Measurements from ENCODE around the gene RNASE1. TPM values are rescaled to one million over a fixed set of nuclear protein-coding genes. Genes with fewer than 3 reads are reported as not detected.
"Not testable (repeated sequence)": the region's sequence is repeated elsewhere in the genome, so short reads cannot be mapped to it uniquely, and the experiment has no call there.

The RNASE1 gene
- 38.5 TPM for total RNA-seq

DNA sequence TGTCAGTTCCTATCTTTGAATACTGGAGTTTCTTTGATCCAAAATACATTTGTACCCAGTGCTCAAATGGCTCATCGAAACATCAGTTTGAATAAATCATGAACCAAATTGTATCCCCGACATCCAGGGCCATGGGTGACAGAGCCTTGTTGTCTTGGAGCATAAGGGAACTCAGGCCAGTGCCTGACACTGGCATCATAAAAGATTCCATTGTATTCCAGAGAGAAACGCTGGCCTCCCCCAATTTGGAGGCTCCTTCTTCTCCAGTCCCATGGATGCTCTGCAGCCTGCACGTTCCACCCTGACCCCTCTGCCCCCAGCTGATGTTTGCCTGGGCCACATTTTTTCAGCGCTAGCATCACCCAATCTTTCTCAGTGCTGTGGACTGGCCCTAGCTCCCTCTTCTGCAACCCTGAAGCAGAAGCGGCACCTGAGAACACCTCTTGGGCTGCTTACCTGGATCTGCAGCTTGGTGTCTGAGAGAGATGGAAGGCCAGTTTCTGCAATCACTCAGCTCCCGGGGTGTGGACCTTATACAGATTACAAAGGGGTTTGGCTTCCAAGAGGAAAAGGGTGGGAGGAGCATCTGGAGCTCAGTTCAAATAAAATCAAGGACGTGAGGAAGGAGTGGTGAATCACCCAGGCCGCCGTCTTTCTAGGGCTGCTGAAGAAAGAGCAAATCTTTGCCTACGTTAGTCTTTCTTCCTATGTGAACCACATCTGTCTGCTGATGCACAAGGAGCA, at the start of gene RNASE1:
TSS of gene RNASE1 (minus strand) at position 504 of the 744 bp plus-strand sequence. CDS start 776 bp downstream, outside the sequence.
- DNase-seq, result no peak

DNA sequence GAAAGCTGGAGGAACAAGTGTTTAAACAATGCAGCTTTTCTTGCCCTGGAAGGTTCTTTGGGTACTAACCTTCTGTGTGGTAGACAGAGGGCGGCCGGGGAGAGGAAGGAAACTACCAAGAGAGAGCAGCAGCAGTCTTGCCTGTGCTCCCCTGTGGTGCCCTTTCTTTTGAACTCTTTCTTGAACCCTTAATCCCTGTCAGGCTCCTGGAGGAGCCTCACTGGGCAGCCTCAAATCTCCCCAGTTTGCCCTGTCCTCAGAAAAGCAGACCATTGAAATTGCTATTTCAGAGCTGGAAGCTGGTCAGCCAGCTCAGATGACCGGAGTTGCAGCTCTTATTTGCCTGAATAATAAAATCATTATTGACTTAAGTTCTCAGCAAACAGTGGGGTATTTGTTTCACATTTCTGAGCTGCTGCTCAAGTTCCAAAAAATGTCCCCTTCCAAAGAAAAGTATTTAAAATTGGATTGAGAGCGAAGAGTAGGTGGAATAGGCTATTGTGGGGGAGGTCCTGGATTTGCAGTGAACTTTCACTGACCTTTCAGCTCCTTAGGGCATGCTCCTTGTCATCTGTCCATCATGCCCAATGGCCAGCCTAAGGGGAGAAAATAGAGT, 46.4 kb upstream of the RNASE1 start:
- DNase-seq, result no peak

DNA sequence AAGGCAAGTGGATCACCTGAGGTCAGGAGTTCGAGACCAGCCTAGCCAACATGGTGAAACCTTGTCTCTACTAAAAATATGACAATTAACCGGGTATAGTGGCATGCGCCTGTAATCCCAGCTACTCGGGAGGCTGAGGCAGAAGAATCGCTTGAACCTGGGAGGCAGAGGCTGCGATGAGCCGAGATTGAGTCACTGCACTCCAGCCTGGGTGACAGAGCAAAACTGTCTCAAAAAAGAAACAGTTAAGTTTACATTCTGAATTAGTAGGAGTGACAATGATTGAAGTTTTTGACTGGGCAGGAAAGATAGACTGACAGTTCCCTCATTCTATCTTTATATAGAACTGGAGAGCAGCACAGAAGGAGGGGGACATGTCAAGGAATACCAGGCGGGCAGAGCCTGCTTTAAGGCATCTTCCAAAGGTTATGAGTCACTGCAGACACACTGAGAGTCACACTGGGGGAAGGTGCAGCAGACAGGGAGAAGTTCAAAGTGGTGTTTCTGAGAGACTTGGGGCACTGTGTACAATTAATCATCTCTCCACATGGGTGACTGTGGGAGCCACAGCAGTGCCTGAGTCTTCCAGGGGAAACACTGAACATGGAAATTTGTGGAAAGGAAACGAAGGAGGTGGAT, 45.8 kb upstream of the RNASE1 start:
- DNase-seq, result no peak

DNA sequence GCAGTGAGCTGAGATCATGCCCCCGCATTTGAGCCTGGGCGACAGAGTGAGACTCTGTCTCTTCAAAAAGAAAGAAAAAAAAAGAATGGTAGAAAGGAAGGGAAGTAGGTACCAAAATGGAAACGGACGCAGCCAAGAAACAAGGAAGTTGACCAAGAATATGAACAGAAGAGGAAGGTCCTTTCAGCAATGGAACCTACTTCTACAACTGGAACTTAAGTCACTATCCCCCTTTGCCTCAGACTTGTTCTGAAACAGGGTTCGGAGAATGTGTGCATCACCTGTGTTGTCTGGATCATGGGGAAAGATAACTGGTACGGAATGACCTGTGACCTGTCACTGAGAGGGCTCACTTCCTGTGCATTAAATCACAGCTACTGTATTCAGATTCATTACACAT, 43.9 kb upstream of the RNASE1 start:
- DNase-seq, result no peak

DNA sequence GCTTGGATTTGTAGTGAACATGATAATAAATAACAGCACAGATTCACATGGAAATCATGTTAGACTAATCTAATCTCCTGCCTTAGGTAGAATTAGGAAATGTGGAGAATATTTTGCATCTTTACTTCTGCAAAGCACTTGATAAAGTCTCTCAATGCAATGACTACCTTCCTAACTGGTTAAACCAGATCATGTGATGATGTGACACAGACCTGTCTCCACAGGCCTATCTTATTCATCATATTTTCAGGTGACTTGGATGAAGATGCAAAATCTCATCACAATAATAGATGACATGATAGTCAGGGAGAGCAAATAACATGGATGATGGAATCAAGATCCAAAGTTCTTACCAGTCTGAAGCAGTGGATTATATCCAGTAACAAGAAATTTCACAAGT, 38.5 kb upstream of the RNASE1 start:
- no peak for DNase-seq

DNA sequence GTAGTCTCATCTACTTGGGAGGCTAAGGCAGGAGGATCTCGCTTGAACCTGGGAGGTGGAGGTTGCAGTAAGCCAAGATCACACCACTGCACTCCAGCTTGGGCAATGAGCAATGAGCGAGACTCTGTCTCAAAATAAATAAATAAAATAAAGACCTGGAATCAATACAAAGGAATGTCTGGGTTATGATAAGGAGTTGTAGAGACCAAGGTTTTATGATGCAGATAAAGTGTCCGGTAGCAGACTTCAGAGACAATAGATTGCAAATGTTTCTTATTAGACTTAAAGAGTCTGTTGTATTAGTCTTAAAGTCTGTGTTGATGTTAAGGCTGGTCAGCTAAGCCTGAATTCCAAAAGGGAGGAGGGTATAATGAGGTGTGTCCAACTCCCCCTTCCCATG, 35.2 kb upstream of the RNASE1 start:
- DNase-seq, result no peak

DNA sequence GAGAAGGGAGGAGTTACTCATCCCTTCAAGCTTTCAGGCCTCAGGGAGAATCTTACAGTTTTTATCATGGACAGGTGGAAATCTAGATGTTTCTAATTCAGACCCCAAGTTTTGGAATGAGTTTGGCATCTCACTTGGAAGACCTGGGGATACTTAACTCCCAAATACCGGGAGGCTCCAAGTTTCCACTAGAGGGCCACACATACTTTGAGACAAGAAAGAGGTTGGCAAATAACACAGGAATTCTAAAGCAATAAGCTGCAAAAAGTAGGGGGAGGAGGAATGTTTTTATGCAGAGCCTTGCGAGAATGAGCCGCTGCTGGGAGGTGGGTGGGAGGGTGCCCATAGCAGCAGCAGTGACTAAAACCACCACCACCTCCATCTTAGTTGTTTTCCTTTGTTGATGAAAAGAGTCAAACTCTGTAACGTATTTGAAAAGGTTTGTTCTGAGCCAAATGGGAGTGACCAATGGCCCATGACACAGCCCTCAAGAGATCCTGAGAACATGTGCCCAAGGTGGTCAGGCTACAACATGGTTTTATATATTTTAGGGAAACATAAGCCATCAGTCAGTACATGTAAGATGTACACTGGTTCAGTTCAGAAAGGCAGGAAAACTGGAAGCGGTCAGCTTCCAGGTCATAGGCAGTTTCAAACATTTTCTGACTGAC, 34.2 kb upstream of the RNASE1 start:
- DNase-seq, result peak; percentile 7

DNA sequence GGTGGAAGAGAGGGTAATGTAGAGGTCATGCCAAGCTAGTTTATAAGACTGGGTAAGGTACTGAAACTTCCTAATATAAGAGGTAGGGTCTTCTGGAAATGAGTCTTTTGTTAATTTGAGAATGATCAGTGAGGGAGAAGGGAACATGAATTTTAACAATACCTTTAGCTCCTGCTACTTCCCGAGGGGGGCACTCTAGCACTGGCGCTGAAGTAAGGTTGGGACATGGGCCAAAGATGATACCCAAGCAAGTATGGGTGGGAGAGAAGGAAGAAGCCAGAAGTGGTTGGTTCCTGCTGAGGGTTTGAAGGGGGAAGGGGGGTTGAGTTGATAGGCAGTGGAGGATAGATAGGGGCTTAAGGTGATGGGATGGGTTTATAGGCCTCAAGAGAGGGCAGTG, 32.3 kb upstream of the RNASE1 start:
- no peak for DNase-seq

DNA sequence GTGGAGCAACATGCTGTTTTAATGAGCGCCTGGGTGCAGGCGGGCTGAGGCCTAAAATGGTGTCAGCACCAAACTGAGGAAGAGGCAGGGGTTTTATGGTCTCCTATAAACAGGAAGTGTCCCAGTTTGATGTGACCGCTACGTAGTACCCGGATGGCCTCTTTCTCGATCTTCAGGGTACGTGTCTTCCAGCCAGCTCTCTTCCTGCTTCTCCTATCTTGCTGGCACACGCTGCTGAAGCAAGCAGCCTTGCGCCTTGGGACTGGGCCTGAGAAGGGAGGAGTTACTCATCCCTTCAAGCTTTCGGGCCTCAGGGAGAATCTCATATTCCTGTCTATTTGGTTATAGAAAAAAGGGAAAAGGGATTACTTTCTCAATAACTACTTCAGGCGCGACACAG, 28.2 kb upstream of the RNASE1 start:
- no peak for DNase-seq

DNA sequence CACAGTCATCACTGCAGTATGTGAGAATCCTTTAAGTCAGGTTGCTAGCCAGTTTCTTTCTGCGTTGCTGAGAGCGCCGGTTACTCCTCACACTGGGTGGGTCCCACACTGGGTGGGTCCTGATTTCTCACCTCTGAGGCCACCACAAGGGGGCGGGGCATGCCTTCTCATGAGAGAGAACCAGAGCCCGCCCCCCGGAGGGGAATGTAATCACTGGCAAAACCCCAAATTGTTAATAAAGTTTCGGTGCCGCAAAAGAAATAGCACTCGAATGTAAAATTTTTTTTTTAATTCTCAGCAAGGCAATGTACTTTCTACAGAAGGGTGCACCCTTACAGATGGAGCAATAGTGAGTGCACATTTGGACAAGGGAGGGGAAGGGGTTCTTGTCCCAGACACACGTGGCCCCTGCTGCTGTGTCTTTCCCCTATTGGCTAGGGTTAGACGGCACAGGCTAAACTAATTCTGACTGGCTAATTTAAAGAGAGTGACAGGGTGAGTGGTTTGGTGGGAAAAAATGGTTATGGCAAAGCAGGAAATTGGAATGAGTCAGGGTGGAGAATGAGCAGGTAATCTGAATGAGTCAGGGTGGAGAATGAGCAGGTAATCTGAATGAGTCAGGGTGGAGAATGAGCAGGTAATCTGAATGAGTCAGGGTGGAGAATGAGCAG, 25.5 kb upstream of the RNASE1 start:
- DNase-seq, result not testable (repeated sequence)

DNA sequence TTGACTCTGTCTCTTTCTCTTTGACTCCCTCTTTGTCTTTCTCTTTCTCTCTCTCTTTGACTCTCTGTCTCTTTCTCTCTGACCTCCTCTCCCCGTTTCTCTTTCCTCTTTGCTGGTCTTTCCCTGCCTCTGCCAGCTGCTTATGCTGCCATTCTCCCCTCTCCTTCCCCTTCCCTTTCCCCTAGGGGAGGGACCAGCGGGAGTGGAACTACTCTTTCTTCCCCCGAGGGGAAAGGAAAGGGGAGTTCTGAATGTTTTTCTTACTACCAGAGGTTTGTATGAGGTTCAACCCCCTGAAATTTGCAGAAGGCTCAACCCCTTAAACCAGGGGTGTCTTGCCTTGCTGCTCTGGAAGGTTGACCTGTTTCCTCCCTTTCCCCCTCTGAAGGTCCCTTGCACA, 24.7 kb upstream of the RNASE1 start:
- no peak for DNase-seq

DNA sequence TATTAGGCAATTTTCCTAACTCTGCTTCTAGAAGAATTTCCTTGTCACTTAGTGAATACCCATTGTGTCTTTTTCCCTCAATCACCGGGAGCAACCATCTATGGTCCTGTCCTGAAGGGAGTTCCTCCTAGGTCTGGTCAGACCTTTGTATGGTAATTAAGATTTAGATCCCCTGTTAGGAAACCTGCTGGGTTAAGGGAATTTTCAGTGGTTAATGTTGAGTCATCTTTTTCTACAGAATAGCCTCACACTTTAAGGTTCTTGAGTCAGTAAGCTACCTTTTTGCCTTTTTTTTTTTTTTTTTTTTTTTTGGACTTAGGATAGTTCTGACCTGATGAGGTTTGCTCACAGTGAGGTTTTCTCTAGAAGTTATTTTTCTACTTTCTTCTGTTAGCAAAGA, 24.0 kb upstream of the RNASE1 start:
- DNase-seq, result not testable (repeated sequence)

DNA sequence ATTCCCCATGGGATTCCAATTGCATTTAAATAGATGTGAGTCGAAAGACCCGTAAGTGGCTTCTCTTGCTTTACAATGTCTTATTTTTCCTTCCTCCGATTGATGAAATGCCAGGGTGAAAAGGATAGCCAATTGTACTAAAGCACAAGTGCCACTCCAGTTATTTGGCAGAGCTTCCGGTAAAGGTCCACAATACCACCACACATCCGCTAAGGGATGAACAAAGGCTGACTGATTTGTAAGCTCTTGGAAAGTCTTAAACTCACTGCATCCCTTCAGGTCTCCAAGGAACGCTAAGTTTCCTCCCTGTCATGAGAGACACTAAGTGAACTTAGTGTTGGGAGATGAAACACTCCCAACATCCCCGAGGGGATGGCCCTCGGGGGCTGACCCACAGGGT, 21.2 kb upstream of the RNASE1 start:
- DNase-seq, result no peak

DNA sequence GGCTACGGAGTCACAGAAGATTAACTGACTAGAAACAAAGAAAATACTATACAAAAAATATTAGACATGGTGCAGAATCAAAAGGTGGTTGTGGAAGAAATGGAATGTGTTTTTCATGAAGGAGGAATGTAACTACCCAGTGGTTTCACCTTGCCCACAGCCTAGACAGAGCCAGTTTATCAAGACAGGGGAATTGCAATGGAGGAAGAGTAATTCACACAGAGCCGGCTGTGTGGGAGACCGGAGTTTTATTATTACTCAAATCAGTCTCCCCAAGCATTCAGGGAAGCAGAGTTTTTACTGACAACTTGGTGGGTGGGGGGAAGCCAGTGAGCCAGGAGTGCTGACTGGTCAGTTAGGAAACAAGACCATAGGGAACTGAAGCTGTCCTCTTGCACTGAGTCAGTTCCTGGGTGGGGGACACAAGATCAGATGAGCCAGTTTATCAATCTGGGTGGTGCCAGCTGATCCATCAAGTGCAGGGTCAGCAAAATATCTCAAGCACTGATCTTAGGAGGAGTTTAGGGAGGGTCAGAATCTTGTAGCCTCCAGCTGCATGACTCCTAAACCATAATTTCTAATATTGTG, 19.0 kb upstream of the RNASE1 start:
- not testable (repeated sequence) for DNase-seq

DNA sequence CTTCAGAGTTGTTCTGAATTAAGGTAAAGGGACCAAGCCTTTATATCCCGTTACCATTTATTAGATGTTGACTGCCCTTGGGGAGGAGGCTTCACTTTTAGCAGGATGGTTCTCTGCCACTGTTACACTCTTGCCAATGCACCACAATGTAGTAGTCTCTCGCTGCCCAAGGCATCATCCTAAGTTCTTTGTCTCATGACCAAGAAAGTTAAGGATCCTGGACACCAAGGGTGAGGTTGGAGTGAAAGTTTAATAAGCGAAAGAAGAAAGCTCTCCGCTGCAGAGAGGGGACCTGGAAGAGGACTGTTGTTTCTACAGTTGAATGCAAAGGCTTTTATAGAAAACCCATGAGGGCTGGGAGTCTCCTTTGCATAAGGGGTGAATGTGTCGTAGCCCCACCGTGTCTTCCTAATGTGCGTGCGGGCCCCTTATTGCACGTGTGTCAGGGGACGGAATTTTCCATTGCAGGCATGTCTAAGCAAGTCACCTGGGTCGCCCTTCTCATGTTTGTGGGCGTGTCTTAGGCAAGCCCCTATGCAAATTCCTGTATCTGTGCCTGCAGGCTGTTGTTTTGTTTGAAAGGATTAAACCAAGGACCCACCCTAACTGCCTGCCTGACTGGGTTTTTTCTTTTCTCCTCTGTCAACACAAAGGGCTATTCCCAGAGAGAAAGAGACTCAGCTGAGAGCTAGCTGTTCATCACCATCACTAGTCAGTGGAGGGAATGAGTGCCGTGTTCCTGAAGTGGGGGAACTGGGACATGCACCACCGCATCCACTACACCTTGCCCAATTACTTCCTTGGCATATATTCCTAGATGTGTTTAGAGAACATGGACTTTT, 17.6 kb upstream of the RNASE1 start:
- DNase-seq, result no peak

DNA sequence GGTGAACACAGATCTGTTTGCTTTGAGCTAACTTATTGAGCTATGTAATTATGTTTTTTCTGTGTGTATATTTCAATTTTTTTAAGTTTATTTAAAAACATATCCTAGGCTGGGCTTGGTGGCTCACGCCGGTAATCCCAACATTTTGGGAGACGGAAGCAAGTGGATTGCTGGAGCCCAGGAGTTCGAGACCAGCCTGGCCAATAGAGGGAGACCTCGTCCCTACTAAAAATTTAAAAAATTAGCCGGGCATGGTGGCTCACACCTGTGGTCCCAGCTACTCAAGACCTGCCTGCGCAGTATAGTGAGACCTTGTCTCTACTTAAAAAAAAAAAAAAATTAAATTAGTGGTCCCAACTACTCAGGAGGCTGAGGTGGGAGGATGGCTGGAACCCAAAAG, 16.2 kb upstream of the RNASE1 start:
- no peak for DNase-seq

DNA sequence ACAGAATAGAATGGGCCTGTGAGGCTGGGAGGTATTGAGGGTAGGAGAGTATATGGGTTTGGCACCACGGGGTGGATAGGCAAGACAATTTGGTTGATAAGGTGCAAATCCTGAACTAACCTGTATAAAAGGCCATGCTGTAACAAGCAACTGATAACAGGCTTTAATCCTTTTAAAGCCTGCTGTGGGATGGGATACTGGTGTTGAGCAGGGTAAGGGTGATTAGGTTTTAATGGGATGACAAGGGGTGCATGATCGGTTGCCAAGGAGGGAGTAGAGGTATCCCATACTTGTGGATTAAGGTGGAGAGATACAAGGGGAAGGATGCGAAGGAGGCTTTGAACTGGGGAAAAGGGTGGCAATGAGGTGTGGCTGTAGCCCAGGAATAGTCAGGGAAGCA, 13.3 kb upstream of the RNASE1 start:
- not testable (repeated sequence) for DNase-seq

DNA sequence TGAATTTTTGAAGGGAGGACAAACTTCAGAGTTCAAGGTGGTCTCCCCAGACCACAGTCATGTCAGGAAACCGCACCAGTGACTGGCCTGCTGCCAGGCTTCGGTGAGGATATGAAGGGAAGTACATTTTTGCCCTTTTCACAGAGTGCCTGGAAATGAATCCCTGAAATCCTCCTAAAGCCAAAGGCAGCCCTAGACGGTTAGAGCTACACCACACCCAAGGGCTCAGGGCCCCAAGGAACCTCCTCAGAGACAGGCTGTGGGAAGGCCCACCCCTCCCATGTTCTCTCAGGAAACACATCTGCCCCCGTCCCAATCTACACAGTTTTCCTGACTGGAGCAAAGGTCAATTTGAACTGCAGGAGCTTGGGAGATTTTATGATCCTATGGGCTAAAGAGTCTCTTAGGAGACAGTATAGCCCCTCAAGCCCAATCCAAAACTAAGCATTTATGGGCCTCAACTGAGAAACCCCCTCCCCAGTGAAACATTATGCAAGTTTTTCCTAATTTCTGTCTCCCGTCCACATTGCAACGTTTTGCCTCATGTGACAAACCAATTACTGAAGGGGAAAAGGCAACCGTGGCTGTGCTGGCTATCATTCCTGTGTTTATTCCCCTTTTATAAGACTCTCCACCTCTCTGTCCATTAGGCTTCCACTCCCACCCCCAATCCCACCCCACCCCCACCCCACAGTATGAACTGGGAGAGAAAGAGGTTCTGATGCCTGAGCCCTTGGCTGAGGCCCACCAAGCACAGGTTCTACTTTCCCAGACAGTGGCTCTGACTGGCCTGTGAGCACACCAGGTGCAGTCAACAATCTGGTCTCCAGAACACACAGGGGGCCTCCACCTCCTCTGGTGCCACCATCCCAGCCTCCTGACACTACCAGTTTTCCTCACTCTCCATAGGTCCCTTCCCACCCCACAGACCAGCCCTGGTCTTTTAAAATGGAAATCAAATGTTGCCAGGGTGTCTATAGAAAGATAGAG, 9.6 kb upstream of the RNASE1 start:
- no peak for DNase-seq

DNA sequence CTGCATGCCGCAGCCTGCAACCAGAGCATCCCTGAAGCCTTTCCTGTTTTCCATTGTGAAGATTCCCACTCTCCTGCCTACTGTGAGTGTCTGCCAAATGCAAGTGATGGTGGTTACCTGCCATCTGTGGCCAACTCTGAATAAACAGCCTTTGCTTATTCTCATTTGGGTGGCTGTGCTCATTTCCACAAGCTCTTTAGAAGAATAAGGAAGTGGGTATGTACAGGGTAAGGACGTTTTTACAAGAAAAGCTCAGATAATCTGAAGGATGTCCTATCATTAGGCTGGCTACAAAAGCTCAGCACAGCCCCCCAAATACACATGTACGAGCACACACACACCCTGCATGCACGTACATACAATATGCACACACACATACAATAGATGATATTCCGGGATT, 7.3 kb upstream of the RNASE1 start:
- DNase-seq, result no peak

DNA sequence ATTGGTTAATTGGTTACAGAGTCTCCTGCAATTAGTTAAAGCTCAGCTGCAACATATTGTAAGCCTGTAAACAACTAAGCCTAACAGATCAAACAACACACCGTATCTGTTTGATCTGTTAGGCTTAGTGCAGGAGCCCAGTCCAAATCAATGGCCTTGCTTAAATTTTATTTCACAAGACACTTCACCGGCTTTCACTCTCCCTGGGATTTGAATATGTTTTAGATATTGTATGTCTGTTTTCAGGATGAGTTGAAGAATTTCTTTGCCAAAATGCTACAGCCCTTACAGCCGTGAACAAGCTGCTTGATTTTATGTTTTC, 5.5 kb upstream of the RNASE1 start:
- peak; percentile 17 for DNase-seq

Measured in tongue (tissue), 2 donors.